ENCODE results near the gene PCOLCE2. TPM values are rescaled to one million over a fixed set of nuclear protein-coding genes. Genes with fewer than 3 reads are reported as not detected.

Gene PCOLCE2
- total RNA-seq, 1 experiment from 2014 or later: 14.6 TPM

- no peak overlapping the region for H3K27ac ChIP-seq (ENCODE audit: low read length)
- no peak for ATAC-seq
- no peaks in the 10 kb centered on the region for H3K9me3 ChIP-seq (ENCODE audit: control insufficient read depth, insufficient read depth, low read depth, low read length)
- H3K4me3 ChIP-seq (ENCODE audit: low read depth in 2 of 2, low read length in 2 of 2): no peak overlapping the region
- intact Hi-C loops (cut with micrococcal nuclease; ENCODE audit: unreplicated experiment) (no loop called here), in situ Hi-C loops (cut with HindIII; ENCODE audit: low pct_unique_long_range_greater_than_20kb, low sequenced_read_pairs) (no loop called here)
- H3K27me3 ChIP-seq (ENCODE audit: control insufficient read depth, insufficient read depth, low read length): peaks cover 3% of the 10 kb centered on the region; the same call in 1 of the 2 replicates
- no TSS peak for BruUV-seq (replicated peaks)
- TF ChIP-seq REST (IDR thresholded peaks at IDR 0.05; ENCODE audit: insufficient read depth in 1 of 2, low read depth in 2 of 2, low read length in 1 of 2): no peak
- TF ChIP-seq POLR2AphosphoS5 (IDR thresholded peaks at IDR 0.05; ENCODE audit: low read depth, low read length): no peak
- TF ChIP-seq TCF7L2 (IDR thresholded peaks at IDR 0.05; ENCODE audit: low read depth, low read length): no peak
- no peak for TF ChIP-seq SIN3A (IDR thresholded peaks at IDR 0.05; ENCODE audit: borderline replicate concordance, insufficient read depth, low read depth, low read length)
- TF ChIP-seq, protein P1, sequence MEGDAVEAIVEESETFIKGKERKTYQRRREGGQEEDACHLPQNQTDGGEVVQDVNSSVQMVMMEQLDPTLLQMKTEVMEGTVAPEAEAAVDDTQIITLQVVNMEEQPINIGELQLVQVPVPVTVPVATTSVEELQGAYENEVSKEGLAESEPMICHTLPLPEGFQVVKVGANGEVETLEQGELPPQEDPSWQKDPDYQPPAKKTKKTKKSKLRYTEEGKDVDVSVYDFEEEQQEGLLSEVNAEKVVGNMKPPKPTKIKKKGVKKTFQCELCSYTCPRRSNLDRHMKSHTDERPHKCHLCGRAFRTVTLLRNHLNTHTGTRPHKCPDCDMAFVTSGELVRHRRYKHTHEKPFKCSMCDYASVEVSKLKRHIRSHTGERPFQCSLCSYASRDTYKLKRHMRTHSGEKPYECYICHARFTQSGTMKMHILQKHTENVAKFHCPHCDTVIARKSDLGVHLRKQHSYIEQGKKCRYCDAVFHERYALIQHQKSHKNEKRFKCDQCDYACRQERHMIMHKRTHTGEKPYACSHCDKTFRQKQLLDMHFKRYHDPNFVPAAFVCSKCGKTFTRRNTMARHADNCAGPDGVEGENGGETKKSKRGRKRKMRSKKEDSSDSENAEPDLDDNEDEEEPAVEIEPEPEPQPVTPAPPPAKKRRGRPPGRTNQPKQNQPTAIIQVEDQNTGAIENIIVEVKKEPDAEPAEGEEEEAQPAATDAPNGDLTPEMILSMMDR (IDR thresholded peaks at IDR 0.05): no peak
- ChIA-PET POLR2A (no interaction called here), CTCF (no interaction called here)
- DNase-seq (ENCODE audit: low read depth, low spot score): no peak
- no peaks in the 10 kb centered on the region for H3K36me3 ChIP-seq (ENCODE audit: control insufficient read depth, insufficient read depth, low read length)
- no peaks in the 10 kb centered on the region for H3K4me1 ChIP-seq (ENCODE audit: control insufficient read depth, insufficient read depth, low read length)
Measured at GRCh38 chr3:142909282-142909681, 20.4 kb upstream of the PCOLCE2 start.

DNA sequence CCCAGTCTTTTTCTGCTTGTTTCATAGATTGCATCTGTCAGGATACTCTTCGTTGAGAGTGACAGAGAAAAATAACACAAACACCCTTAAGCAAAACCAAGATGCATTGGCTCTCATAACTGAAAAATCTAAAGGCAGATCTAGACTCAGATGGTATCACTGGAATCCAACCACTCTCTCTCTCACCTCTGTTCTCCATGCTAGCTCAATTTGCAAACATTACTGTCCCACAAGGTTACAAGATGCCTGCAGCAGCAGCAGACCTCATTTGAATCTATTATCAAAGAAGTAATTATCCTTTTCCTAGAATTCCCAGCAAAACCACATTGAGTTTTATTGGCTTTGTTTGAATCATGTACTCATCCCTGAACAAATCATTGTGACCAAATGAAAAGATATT lies 19.1 kb upstream of the PCOLCE2 start:
- intact Hi-C loops (cut with micrococcal nuclease; ENCODE audit: unreplicated experiment) (no loop called here), in situ Hi-C loops (cut with HindIII; ENCODE audit: low pct_unique_long_range_greater_than_20kb, low sequenced_read_pairs) (no loop called here)
- no peaks in the 10 kb centered on the region for H3K9me3 ChIP-seq (ENCODE audit: control insufficient read depth, insufficient read depth, low read depth, low read length)
- ChIA-PET POLR2A (no interaction called here), CTCF (no interaction called here)
- no peaks in the 10 kb centered on the region for H3K27me3 ChIP-seq (ENCODE audit: control insufficient read depth, insufficient read depth, low read length)
- H3K4me1 ChIP-seq (ENCODE audit: control insufficient read depth, insufficient read depth, low read length): no peaks in the 10 kb centered on the region
- no TSS peak for BruUV-seq (replicated peaks)
- H3K36me3 ChIP-seq (ENCODE audit: control insufficient read depth, insufficient read depth, low read length): no peaks in the 10 kb centered on the region
- no peak for ATAC-seq
- no peak for DNase-seq (ENCODE audit: low read depth, low spot score)
- no peak for TF ChIP-seq REST (IDR thresholded peaks at IDR 0.05; ENCODE audit: insufficient read depth in 1 of 2, low read depth in 2 of 2, low read length in 1 of 2)
- TF ChIP-seq TCF7L2 (IDR thresholded peaks at IDR 0.05; ENCODE audit: low read depth, low read length): no peak
- TF ChIP-seq, protein P1 (IDR thresholded peaks at IDR 0.05): no peak
- no peak for TF ChIP-seq SIN3A (IDR thresholded peaks at IDR 0.05; ENCODE audit: borderline replicate concordance, insufficient read depth, low read depth, low read length)
- TF ChIP-seq POLR2AphosphoS5 (IDR thresholded peaks at IDR 0.05; ENCODE audit: low read depth, low read length): no peak
- no peak overlapping the region for H3K27ac ChIP-seq (ENCODE audit: low read length)
- H3K4me3 ChIP-seq (ENCODE audit: low read depth in 2 of 2, low read length in 2 of 2): no peak overlapping the region
